Type B pancreatic cell (in vitro differentiated cells): ENCODE measurements around the gene RORB. TPM values are rescaled to one million over a fixed set of nuclear protein-coding genes. Genes with fewer than 3 reads are reported as not detected.

Source experiments
- DNase-seq: peaks from one replicate; pipeline ENCODE4 v3.0.0; 2021; ENCODE audit warnings: mixed read lengths; ENCODE audit not compliant: unreplicated experiment; ENCODE audit errors: extremely low spot score
- H3K27ac Mint-ChIP-seq: 2 replicates; pipeline ENCODE4 v1.8.0; 2021; ENCODE audit warnings: mild to moderate bottlenecking, mixed read lengths
- H3K27me3 Mint-ChIP-seq: 2 replicates; pipeline ENCODE4 v1.8.0; 2021; ENCODE audit warnings: mixed read lengths
- H3K36me3 Mint-ChIP-seq: 2 replicates; pipeline ENCODE4 v1.8.0; 2021; ENCODE audit warnings: mixed read lengths
- H3K4me1 Mint-ChIP-seq: one replicate; pipeline ENCODE4 v1.8.0; 2021; ENCODE audit warnings: mixed read lengths; ENCODE audit not compliant: unreplicated experiment
- H3K4me3 Mint-ChIP-seq: 2 replicates; pipeline ENCODE4 v1.8.0; 2021; ENCODE audit warnings: mild to moderate bottlenecking, mixed read lengths
- H3K9me3 Mint-ChIP-seq: 2 replicates; pipeline ENCODE4 v1.8.0; 2021; ENCODE audit warnings: mixed read lengths
- total RNA-seq: library from RNA; stranded (reverse); gene quantifications from 2 replicates; pipeline ENCODE4 v1.2.1, GENCODE V29; 2021; ENCODE audit warnings: low replicate concordance
- TF ChIP-seq, protein P1 (sequence below): fragments of 200-600 bp; sonication (generic); conservative IDR thresholded peaks from 2 replicates; pipeline ENCODE4 v1.5.0; 2021; ENCODE audit warnings: antibody characterized with exemption, mild to moderate bottlenecking

RORB gene
- total RNA-seq, 1 donor from 2014 or later = 1.7 TPM

DNA sequence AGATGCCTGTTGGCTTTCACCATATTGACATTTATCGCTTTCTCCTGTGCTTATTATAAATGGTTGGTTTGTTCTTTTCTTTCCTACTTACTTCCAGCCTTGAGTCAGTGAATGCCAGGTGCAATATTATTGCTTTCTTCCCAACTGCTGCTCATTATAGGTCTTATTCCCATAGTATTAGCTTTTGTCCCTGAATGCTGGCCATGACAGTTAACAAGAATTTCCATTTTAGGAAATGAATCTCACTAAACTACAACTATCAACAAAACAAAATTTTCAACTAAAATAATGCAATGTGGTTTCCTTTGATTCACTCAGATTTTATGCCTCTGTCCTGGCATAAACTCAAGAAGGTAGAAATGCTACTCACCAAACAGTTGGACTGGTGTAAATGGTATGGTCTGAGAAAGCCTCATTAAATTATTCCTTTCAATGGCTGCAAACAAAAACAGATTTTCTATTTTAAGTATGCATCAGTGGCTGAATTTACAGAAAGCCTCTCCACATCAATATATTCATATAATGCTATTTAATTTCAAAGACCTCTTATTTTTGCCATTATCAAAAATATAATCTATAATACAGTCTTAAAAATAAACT, 245.2 kb downstream of the RORB start:
- Mint-ChIP-seq H3K9me3 (no peaks in the 10 kb centered on the region), H3K36me3 (no peaks in the 10 kb centered on the region), H3K27me3 (peaks cover 20% of the 10 kb centered on the region), H3K27ac (no peak overlapping the region), H3K4me1 (peaks cover 4% of the 10 kb centered on the region), H3K4me3 (no peak overlapping the region)
- no peak for DNase-seq
- TF ChIP-seq, protein P1, sequence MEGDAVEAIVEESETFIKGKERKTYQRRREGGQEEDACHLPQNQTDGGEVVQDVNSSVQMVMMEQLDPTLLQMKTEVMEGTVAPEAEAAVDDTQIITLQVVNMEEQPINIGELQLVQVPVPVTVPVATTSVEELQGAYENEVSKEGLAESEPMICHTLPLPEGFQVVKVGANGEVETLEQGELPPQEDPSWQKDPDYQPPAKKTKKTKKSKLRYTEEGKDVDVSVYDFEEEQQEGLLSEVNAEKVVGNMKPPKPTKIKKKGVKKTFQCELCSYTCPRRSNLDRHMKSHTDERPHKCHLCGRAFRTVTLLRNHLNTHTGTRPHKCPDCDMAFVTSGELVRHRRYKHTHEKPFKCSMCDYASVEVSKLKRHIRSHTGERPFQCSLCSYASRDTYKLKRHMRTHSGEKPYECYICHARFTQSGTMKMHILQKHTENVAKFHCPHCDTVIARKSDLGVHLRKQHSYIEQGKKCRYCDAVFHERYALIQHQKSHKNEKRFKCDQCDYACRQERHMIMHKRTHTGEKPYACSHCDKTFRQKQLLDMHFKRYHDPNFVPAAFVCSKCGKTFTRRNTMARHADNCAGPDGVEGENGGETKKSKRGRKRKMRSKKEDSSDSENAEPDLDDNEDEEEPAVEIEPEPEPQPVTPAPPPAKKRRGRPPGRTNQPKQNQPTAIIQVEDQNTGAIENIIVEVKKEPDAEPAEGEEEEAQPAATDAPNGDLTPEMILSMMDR = no peak
